NCI-H1417 (cell line): Measurements from ENCODE around the gene SHKBP1.
A peak's percentile ranks its signal among the peaks of the same experiment; 100 is the strongest.
"Not testable (repeated sequence)": the region's sequence is repeated elsewhere in the genome, so short reads cannot be mapped to it uniquely, and the experiment has no call there.

Experiments used
- DNase-seq, 3 experiments: peaks; one replicate each; lab custom pipeline; 2025; lab: John Stamatoyannopoulos, UW

SHKBP1 gene

GRCh38 chr19:40614622-40615411 lies 38.1 kb downstream of the SHKBP1 start:
- peak in 1 of 3 experiments; percentile 82 for DNase-seq

GRCh38 chr19:40616178-40616577 lies 39.5 kb downstream of the SHKBP1 start:
- no peak for DNase-seq

GRCh38 chr19:40616941-40617340 lies 40.3 kb downstream of the SHKBP1 start:
- no peak for DNase-seq

GRCh38 chr19:40617961-40618360 lies 41.3 kb downstream of the SHKBP1 start:
- DNase-seq, result no peak

GRCh38 chr19:40619333-40620160 lies 42.9 kb downstream of the SHKBP1 start:
- DNase-seq, result no peak

GRCh38 chr19:40620161-40620485 lies 43.5 kb downstream of the SHKBP1 start:
- DNase-seq, result no peak

GRCh38 chr19:40621283-40621682 lies 44.6 kb downstream of the SHKBP1 start:
- DNase-seq, result no peak

- no peak for DNase-seq
Observed at GRCh38 chr19:40621966-40622772, 45.5 kb downstream of the SHKBP1 start.

- no peak for DNase-seq
Observed at GRCh38 chr19:40622773-40623075, 46.1 kb downstream of the SHKBP1 start.

GRCh38 chr19:40623403-40624251 lies 47.0 kb downstream of the SHKBP1 start:
- peak; percentile 85 to 97 (median 91) for DNase-seq

GRCh38 chr19:40624369-40625153 lies 47.9 kb downstream of the SHKBP1 start:
- DNase-seq, result not testable (repeated sequence)

GRCh38 chr19:40625406-40626120 lies 48.9 kb downstream of the SHKBP1 start:
- DNase-seq, result no peak

- DNase-seq, result no peak
Observed at GRCh38 chr19:40626918-40627317, 50.2 kb downstream of the SHKBP1 start.

GRCh38 chr19:40627486-40628279 lies 51.0 kb downstream of the SHKBP1 start:
- no peak for DNase-seq

- no peak for DNase-seq
Observed at GRCh38 chr19:40629346-40629745, 52.7 kb downstream of the SHKBP1 start.

GRCh38 chr19:40630571-40631160 lies 54.0 kb downstream of the SHKBP1 start:
- no peak for DNase-seq

GRCh38 chr19:40632311-40633036 lies 55.8 kb downstream of the SHKBP1 start:
- no peak for DNase-seq

- DNase-seq, result no peak
Observed at GRCh38 chr19:40633207-40633606, 56.5 kb downstream of the SHKBP1 start.
